ENCODE data around the gene CCNJ.

The CCNJ gene

GRCh38 chr10:96077156-96077555 lies 33.8 kb downstream of the CCNJ start:
- TF ChIP-seq CTCF (IDR thresholded peaks at IDR 0.05; ENCODE audit: low read depth, low read length, poor library complexity, severe bottlenecking) = no peak
- no peak for TF ChIP-seq EZH2phosphoT487 (IDR thresholded peaks at IDR 0.05; ENCODE audit: borderline replicate concordance, low read length)
- no peak overlapping the region for H3K4me3 ChIP-seq (ENCODE audit: low read length)
- H3K27me3 ChIP-seq (ENCODE audit: control insufficient read depth, low read length) = no peaks in the 10 kb centered on the region
- H3K9me2 ChIP-seq (replicated peaks; ENCODE audit: control insufficient read depth, low read length) = no peaks in the 10 kb centered on the region
- H3K9me3 ChIP-seq (ENCODE audit: control insufficient read depth, insufficient read depth, low read length) = no peaks in the 10 kb centered on the region
- H3K36me3 ChIP-seq (ENCODE audit: control insufficient read depth, low read length) = 0 out of 2 replicates have a peak, but pooled peaks cover 3% of the 10 kb centered on the region
- H3K4me2 ChIP-seq (ENCODE audit: low read length) = no peak overlapping the region
- H3K27ac ChIP-seq (ENCODE audit: low read depth, low read length) = no peak overlapping the region
- no peaks in the 10 kb centered on the region for H3K79me2 ChIP-seq (ENCODE audit: control insufficient read depth, low read length)
- no peaks in the 10 kb centered on the region for H4K20me1 ChIP-seq (ENCODE audit: control insufficient read depth, insufficient read depth, low read depth, low read length)
- no peaks in the 10 kb centered on the region for H3F3A ChIP-seq (ENCODE audit: control insufficient read depth, insufficient read depth)
- H3K4me1 ChIP-seq (ENCODE audit: control insufficient read depth, low read length) = no peaks in the 10 kb centered on the region

GRCh38 chr10:96082153-96082552 lies 38.8 kb downstream of the CCNJ start:
- H3K4me2 ChIP-seq (ENCODE audit: low read length) = no peak overlapping the region
- H3K9me2 ChIP-seq (replicated peaks; ENCODE audit: control insufficient read depth, low read length) = no peaks in the 10 kb centered on the region

GRCh38 chr10:96082748-96083147 lies 39.4 kb downstream of the CCNJ start:
- no peaks in the 10 kb centered on the region for H3F3A ChIP-seq (ENCODE audit: control insufficient read depth, insufficient read depth)
- no peak overlapping the region for H3K4me3 ChIP-seq (ENCODE audit: low read length)
- TF ChIP-seq CTCF (IDR thresholded peaks at IDR 0.05; ENCODE audit: low read depth, low read length, poor library complexity, severe bottlenecking) (no peak), EZH2phosphoT487 (IDR thresholded peaks at IDR 0.05; ENCODE audit: borderline replicate concordance, low read length) (no peak)
- H3K4me1 ChIP-seq (ENCODE audit: control insufficient read depth, low read length) = no peaks in the 10 kb centered on the region
- H3K36me3 ChIP-seq (ENCODE audit: control insufficient read depth, low read length) = 0 out of 2 replicates have a peak, but pooled peaks cover 3% of the 10 kb centered on the region
- H3K4me2 ChIP-seq (ENCODE audit: low read length) = no peak overlapping the region
- no peaks in the 10 kb centered on the region for H3K9me3 ChIP-seq (ENCODE audit: control insufficient read depth, insufficient read depth, low read length)
- H3K9me2 ChIP-seq (replicated peaks; ENCODE audit: control insufficient read depth, low read length) = no peaks in the 10 kb centered on the region
- no peaks in the 10 kb centered on the region for H3K79me2 ChIP-seq (ENCODE audit: control insufficient read depth, low read length)
- no peak overlapping the region for H3K27ac ChIP-seq (ENCODE audit: low read depth, low read length)
- H3K27me3 ChIP-seq (ENCODE audit: control insufficient read depth, low read length) = no peaks in the 10 kb centered on the region
- no peaks in the 10 kb centered on the region for H4K20me1 ChIP-seq (ENCODE audit: control insufficient read depth, insufficient read depth, low read depth, low read length)

More at GRCh38 chr10:96082153-96082552, 38.8 kb downstream of the CCNJ start:
- Histone ChIP-seq H3F3A (ENCODE audit: control insufficient read depth, insufficient read depth) (no peaks in the 10 kb centered on the region), H3K9me3 (ENCODE audit: control insufficient read depth, insufficient read depth, low read length) (no peaks in the 10 kb centered on the region), H3K27ac (ENCODE audit: low read depth, low read length) (no peak overlapping the region), H4K20me1 (ENCODE audit: control insufficient read depth, insufficient read depth, low read depth, low read length) (no peaks in the 10 kb centered on the region), H3K4me1 (ENCODE audit: control insufficient read depth, low read length) (no peaks in the 10 kb centered on the region), H3K4me3 (ENCODE audit: low read length) (no peak overlapping the region), H3K27me3 (ENCODE audit: control insufficient read depth, low read length) (no peaks in the 10 kb centered on the region), H3K79me2 (ENCODE audit: control insufficient read depth, low read length) (no peaks in the 10 kb centered on the region), H3K36me3 (ENCODE audit: control insufficient read depth, low read length) (0 out of 2 replicates have a peak, but pooled peaks cover 3% of the 10 kb centered on the region)
- TF ChIP-seq CTCF (IDR thresholded peaks at IDR 0.05; ENCODE audit: low read depth, low read length, poor library complexity, severe bottlenecking) (no peak), EZH2phosphoT487 (IDR thresholded peaks at IDR 0.05; ENCODE audit: borderline replicate concordance, low read length) (no peak)

All from DOHH2 (cell line).